ENCODE results near the gene SLC7A1.

GRCh38 chr13:29561918-29562317 is 33.6 kb downstream of the SLC7A1 start:
- no peak for TF ChIP-seq POLR2A (IDR thresholded peaks at IDR 0.05; ENCODE audit: low read length)
- no peak for TF ChIP-seq GATA1 (IDR thresholded peaks at IDR 0.05; ENCODE audit: low read depth, low read length)
